Vagina (tissue), 2 donors: ENCODE data around the gene ACSF3.

Experiments used
- CTCF ChIP-seq, 3 experiments: fragments of 450-650 bp in 2 of 3; fragments of 200-600 bp in 1 of 3; sonication (generic) in 1 of 3; IDR thresholded peaks; one replicate each; pipeline ENCODE4 v1.5.1; 2017 to 2019; ENCODE audit warnings: antibody characterized with exemption in 3 of 3, mild to moderate bottlenecking in 2 of 3, moderate library complexity in 2 of 3
- POLR2AphosphoS5 ChIP-seq, 2 donors: sonication (generic); formaldehyde crosslinking; IDR thresholded peaks; one replicate each; pipeline ENCODE4 v1.9.0; 2017; ENCODE audit warnings: antibody characterized with exemption in 2 of 2, mild to moderate bottlenecking in 2 of 2, low read depth in 1 of 2; ENCODE audit not compliant: insufficient read depth in 1 of 2

- TF ChIP-seq CTCF (IDR thresholded peaks at IDR 0.05), result no peak
- no peak for TF ChIP-seq POLR2AphosphoS5 (IDR thresholded peaks at IDR 0.05; ENCODE audit: insufficient read depth in 1 of 2, low read depth in 1 of 2)
Measured at GRCh38 chr16:89198417-89199240, 105.0 kb downstream of the ACSF3 start.
